GM06990 (cell line): ENCODE results near the gene UBIAD1.
"Not testable (repeated sequence)": the region's sequence is repeated elsewhere in the genome, so short reads cannot be mapped to it uniquely, and the experiment has no call there.

Source experiments
- DNase-seq: peaks from one replicate; pipeline ENCODE4 v3.0.0-alpha.2; 2011; ENCODE audit not compliant: insufficient read length; ENCODE audit errors: extremely low read depth
- H3K27me3 ChIP-seq: replicated peaks from 2 replicates; pipeline ENCODE4 v1.6.0; 2011; ENCODE audit warnings: low read length; ENCODE audit not compliant: control insufficient read depth, insufficient read depth
- H3K36me3 ChIP-seq: 2 replicates; pipeline ENCODE4 v1.5.1; 2011; ENCODE audit warnings: low read length; ENCODE audit not compliant: control insufficient read depth, insufficient read depth
- H3K4me3 ChIP-seq: replicated peaks from 2 replicates; pipeline ENCODE4 v1.5.1; 2011; ENCODE audit warnings: low read depth, mild to moderate bottlenecking, control low read depth, low read length
- TF ChIP-seq, protein P1 (sequence below): IDR thresholded peaks from 2 replicates; pipeline ENCODE4 v1.5.1; 2011; ENCODE audit warnings: low read length, control low read depth, mild to moderate bottlenecking, inconsistent platforms; ENCODE audit not compliant: insufficient read depth, poor library complexity, severe bottlenecking

Gene UBIAD1

DNA sequence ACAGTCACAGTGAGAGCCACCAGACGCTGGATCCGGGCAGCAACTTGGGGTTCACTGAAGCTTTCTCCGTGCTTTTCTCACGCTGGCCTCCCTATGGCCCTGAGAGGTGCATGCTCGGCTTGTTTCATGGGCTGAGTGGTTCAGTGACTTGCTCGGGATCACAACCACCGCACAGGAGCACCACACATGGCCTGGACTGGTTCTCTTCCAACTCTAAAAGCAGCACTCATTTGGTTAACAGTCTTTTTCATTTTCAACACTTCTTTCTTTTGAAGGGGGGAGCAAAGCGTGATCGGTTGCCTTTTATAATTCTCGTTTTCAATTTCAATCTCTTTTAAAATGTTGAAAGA is 26.2 kb downstream of the UBIAD1 start:
- no peaks in the 10 kb centered on the region for H3K27me3 ChIP-seq
- no peaks in the 10 kb centered on the region; the same call in 1 of the 2 replicates for H3K36me3 ChIP-seq
- H3K4me3 ChIP-seq: no peak overlapping the region
- DNase-seq: no peak
- TF ChIP-seq, protein P1, sequence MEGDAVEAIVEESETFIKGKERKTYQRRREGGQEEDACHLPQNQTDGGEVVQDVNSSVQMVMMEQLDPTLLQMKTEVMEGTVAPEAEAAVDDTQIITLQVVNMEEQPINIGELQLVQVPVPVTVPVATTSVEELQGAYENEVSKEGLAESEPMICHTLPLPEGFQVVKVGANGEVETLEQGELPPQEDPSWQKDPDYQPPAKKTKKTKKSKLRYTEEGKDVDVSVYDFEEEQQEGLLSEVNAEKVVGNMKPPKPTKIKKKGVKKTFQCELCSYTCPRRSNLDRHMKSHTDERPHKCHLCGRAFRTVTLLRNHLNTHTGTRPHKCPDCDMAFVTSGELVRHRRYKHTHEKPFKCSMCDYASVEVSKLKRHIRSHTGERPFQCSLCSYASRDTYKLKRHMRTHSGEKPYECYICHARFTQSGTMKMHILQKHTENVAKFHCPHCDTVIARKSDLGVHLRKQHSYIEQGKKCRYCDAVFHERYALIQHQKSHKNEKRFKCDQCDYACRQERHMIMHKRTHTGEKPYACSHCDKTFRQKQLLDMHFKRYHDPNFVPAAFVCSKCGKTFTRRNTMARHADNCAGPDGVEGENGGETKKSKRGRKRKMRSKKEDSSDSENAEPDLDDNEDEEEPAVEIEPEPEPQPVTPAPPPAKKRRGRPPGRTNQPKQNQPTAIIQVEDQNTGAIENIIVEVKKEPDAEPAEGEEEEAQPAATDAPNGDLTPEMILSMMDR: no peak

DNA sequence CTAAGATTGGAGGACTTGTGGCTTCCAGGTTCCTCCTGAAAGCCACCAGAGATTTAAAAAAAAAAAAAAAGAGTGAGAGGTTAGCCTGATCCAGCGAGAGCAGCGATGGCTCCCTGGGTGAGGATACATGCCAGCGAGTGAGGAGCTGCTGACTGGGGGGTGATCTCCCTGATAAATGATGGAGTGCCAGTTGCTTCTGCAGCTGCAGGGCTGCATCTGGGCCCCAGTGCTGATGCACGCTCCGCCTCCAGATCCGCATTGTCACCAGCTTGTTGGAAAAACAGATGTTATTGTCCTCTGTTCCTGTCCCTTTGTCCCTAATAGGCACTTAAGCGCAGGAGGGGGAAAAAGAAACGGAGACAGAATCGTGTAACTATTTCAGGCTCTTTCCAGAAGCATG is 28.6 kb downstream of the UBIAD1 start:
- H3K36me3 ChIP-seq: no peaks in the 10 kb centered on the region
- no peaks in the 10 kb centered on the region for H3K27me3 ChIP-seq
- TF ChIP-seq, protein P1: no peak
- H3K4me3 ChIP-seq: no peak overlapping the region
- DNase-seq: no peak

DNA sequence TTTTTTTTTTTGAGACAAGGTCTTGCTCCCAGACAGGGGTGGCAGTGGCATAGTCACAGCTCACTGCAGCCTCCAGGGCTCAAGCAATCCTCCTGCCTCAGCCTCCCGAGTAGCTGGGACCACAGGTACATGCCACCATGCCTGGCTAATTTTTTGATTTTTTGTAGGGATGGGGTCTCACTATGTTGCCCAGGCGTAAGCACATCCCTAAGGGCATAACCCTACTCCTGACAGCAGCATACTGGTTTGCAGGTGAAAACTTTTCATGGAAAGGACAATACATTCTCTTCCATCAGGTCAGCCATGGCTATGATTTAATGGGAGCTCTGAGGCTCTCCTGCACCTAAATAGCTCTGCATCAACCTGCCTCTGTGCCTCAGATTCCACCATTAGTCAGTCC is 29.4 kb downstream of the UBIAD1 start:
- DNase-seq: no peak
- TF ChIP-seq, protein P1: no peak
- H3K36me3 ChIP-seq: no peaks in the 10 kb centered on the region
- no peaks in the 10 kb centered on the region for H3K27me3 ChIP-seq
- H3K4me3 ChIP-seq: no peak overlapping the region

DNA sequence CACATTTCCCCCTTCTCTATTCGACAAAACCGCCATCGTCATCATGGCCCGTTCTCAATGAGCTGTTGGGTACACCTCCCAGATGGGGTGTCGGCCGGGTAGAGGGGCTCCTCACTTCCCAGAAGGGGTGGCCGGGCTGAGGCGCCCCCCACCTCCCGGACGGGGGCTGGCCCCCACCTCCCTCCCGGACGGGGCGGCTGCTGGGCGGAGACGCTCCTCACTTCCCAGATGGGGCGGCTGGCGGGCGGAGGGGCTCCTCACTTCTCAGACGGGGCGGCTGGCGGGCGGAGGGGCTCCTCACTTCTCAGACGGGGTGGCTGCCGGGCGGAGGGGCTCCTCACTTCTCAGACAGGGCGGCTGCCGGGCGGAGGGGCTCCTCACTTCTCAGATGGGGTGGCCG is 32.5 kb downstream of the UBIAD1 start:
- DNase-seq, H3K36me3 ChIP-seq, H3K27me3 ChIP-seq, H3K4me3 ChIP-seq: not testable (repeated sequence)

DNA sequence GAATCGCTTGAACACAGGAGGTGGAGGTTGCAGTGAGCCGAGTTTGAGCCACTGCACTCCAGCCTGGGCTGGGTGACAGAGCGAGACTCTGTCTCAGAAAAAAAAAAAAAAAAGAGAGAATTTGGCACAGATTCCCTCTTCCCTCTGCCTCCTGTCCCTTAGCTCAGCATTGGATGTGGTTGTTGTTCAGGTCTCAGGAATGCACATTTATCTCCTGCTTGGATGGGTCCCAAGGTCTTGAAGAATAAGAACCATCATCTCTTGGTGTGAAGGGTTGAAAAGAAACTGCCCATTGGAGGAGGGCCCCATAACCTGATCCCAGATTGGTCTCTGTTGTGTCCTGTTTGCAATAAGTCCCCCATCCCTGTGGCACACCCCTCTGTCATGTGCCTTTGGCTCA is 34.9 kb downstream of the UBIAD1 start:
- TF ChIP-seq, protein P1: no peak
- H3K27me3 ChIP-seq: peaks cover 1% of the 10 kb centered on the region; the same call in 1 of the 2 replicates
- H3K4me3 ChIP-seq: no peak overlapping the region
- no peak for DNase-seq
- H3K36me3 ChIP-seq: no peaks in the 10 kb centered on the region

DNA sequence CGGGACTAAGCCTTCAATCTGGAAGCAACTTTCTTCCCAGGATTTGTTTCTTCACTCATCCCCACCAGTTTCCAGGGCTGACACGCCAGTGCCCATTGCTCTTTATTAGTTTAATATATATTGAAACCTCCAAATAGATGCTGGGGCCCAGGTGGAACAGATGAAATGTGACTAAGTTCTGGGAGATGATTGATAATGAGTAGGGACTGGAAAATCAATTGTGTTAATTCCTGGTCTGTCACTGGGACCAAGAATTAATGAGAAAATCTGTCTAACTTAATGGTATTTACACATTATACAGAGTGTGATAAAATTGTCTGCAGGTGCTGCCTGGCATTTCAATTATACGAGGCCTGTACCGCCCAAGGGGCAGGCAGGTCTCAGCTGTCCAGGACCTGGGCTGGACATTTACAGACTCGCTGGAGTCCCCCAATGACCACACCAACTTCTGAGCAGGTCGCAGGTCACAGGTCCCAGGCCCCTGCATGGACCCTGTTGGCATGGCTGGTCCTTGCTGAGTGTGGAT is 35.8 kb downstream of the UBIAD1 start:
- DNase-seq: no peak
- H3K4me3 ChIP-seq: no peak overlapping the region
- peaks cover 1% of the 10 kb centered on the region; the same call in 1 of the 2 replicates for H3K27me3 ChIP-seq
- TF ChIP-seq, protein P1: no peak
- no peaks in the 10 kb centered on the region for H3K36me3 ChIP-seq
